ENCODE measurements around the gene PRR5L. TPM values are rescaled to one million over a fixed set of nuclear protein-coding genes. Genes with fewer than 3 reads are reported as not detected.
A peak's percentile ranks its signal among the peaks of the same experiment; 100 is the strongest.

Gene PRR5L
- total and polyA plus RNA-seq, 4 experiments from 2014 or later, result 10.1 to 62.7 (median 39.7) TPM

DNA sequence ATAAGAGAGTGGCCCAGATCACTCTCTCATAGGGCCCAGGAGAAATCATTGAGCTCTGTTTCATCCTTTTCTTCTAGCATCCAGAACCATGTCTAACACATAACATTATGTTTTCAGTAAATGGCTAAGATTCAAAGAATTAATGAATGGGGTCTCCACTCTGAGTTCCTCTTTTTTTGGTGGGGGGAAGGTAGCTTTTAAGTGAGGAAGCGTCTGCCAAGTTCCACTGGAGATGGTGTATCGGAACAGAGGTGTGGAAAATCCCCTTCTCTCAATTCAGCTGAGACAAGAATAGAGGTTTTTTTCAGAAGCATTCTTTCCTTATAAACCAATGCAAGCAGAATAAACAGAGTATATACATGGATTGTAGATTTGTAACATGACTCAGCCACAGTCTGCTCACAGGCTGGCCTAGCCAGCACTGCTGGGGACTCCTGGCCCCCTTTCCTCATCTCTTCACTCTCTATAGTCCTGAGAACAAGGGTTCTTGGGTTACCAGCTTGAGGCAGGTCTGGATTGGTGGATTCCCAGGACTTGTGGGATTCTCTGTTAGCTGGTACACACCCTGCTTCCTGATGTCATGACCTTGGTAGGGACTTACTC, 116.8 kb downstream of the PRR5L start:
- no peak overlapping the region for H3K27ac ChIP-seq (ENCODE audit: low read depth, low read length)
- peaks cover 52 to 79% (median 62%) of the 10 kb centered on the region in 4 donors for H3K4me1 Mint-ChIP-seq
- ChIA-PET CTCF (ENCODE audit: partially characterized antibody) (interaction anchor here (0.5 to 6.1 kb wide), 6 partner anchors 28 to 334 kb away, joined by 3 to 39 read pairs (median 4); no protein-coding TSS in a partner anchor), POLR2A (ENCODE audit: partially characterized antibody) (interaction anchor here (0.8 to 4.6 kb wide), 6 partner anchors 9 to 60 kb away, joined by 3 to 49 read pairs (median 16); no protein-coding TSS in a partner anchor)
- no peaks in the 10 kb centered on the region for H3K27me3 ChIP-seq (ENCODE audit: insufficient read depth, low read length)
- no peak overlapping the region for H3K4me3 ChIP-seq (ENCODE audit: low read length in 2 of 2)
- no peak for DNase-seq
- H3K27ac Mint-ChIP-seq, result peak overlapping the region; percentile 3 to 84 (median 80)
- intact Hi-C loops (cut with micrococcal nuclease), result no loop called here
- H3K9me3 ChIP-seq (ENCODE audit: control insufficient read depth in 1 of 2, low read length in 2 of 2), result no peaks in the 10 kb centered on the region
- H3K27me3 Mint-ChIP-seq, result no peaks in the 10 kb centered on the region
- H3K9me3 Mint-ChIP-seq, result peaks cover 0 to 3% (median 0%) of the 10 kb centered on the region in 8 donors
- peaks cover 15 to 49% of the 10 kb centered on the region in 2 donors for H3K36me3 Mint-ChIP-seq
- H3K4me1 ChIP-seq (ENCODE audit: insufficient read depth, low read length), result peaks cover 72% of the 10 kb centered on the region
- H3K36me3 ChIP-seq (ENCODE audit: insufficient read depth, low read length), result no peaks in the 10 kb centered on the region
- H3K4me3 Mint-ChIP-seq, result peak overlapping the region in 2 of 8 donors; percentile 22 to 52

DNA sequence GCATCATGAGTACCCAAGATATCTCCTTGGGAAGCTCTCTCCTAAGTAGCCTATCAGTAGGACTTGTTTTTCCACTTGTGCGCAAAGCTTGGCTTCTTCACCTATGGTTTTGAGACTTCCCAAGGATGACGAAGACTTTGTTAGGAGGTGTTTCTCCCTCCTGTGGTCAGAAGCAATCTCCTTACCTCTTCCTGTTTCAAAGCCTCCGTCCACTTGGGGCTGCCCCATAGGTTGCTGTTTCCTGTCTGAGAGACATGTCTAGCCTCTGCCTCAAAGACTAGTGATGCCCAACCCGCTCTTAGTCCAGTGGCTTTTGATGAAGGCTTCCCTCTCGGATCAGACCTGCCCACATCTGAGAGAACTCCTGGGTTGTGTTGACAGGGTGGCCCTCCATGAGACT, 121.1 kb downstream of the PRR5L start:
- Histone ChIP-seq H3K27ac (ENCODE audit: low read depth, low read length) (peak overlapping the region; percentile 11), H3K4me3 (ENCODE audit: low read length in 2 of 2) (no peak overlapping the region), H3K27me3 (ENCODE audit: insufficient read depth, low read length) (no peaks in the 10 kb centered on the region), H3K9me3 (ENCODE audit: control insufficient read depth in 1 of 2, low read length in 2 of 2) (no peaks in the 10 kb centered on the region), H3K4me1 (ENCODE audit: insufficient read depth, low read length) (peaks cover 65% of the 10 kb centered on the region), H3K36me3 (ENCODE audit: insufficient read depth, low read length) (no peaks in the 10 kb centered on the region)
- Mint-ChIP-seq H3K27ac (peak overlapping the region in 5 of 7 donors; percentile 23 to 90 (median 70)), H3K4me1 (peaks cover 35 to 74% (median 55%) of the 10 kb centered on the region in 4 donors), H3K4me3 (peak overlapping the region in 1 of 8 donors; percentile 60), H3K9me3 (peaks cover 0 to 3% (median 0%) of the 10 kb centered on the region in 8 donors), H3K36me3 (peaks cover 24 to 47% of the 10 kb centered on the region in 2 donors), H3K27me3 (no peaks in the 10 kb centered on the region)
- intact Hi-C loops (cut with micrococcal nuclease), result no loop called here
- ChIA-PET POLR2A (ENCODE audit: partially characterized antibody) (no interaction called here), CTCF (ENCODE audit: partially characterized antibody) (no interaction called here)
- no peak for DNase-seq

DNA sequence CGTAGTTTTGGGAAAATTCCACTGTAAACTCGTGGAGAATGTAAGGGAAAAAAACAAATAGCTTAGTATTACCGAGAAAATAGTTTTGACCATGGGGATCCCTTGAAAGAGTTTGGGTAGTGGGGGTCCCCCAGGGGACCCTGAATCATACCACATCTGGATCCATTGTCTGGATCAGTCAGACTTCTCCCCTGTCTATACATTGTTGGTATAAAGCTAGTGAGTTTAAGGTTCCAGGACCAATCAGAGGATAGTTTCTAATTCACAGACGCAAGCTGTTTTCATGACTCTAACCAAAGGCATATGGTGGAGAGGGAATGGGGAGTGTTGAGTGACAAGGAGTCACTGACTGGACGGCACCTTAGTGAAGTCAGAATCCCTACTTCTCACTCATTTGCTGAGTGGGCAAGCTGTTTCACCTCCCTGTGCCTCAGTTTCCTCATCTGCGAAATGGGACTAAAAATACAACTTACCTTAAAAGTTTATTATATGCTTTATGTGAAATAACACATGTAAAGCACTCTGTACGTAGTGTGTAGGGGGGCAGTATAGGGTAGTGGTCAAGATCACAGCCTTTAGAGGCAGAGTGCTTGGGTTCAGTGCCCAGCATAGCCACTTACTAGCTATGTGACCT, 123.8 kb downstream of the PRR5L start:
- H3K27ac ChIP-seq (ENCODE audit: low read depth, low read length), result no peak overlapping the region
- H3K4me3 ChIP-seq (ENCODE audit: low read length in 2 of 2), result no peak overlapping the region
- no peaks in the 10 kb centered on the region for H3K27me3 ChIP-seq (ENCODE audit: insufficient read depth, low read length)
- H3K9me3 ChIP-seq (ENCODE audit: control insufficient read depth in 1 of 2, low read length in 2 of 2), result no peaks in the 10 kb centered on the region
- intact Hi-C loops (cut with micrococcal nuclease), result loop anchor here (5.0 kb wide), 3 partner anchors 43 to 133 kb away; partner anchors contain the start of gene COMMD9
- Mint-ChIP-seq H3K27me3 (no peaks in the 10 kb centered on the region), H3K36me3 (peaks cover 33 to 51% of the 10 kb centered on the region in 2 donors), H3K9me3 (peaks cover 0 to 3% (median 0%) of the 10 kb centered on the region in 8 donors), H3K4me3 (peak overlapping the region in 4 of 8 donors; percentile 63 to 86 (median 68)), H3K4me1 (peaks cover 36 to 85% (median 59%) of the 10 kb centered on the region in 4 donors), H3K27ac (peak overlapping the region in 6 of 7 donors; percentile 52 to 93 (median 78))
- H3K36me3 ChIP-seq (ENCODE audit: insufficient read depth, low read length), result no peaks in the 10 kb centered on the region
- peaks cover 66% of the 10 kb centered on the region for H3K4me1 ChIP-seq (ENCODE audit: insufficient read depth, low read length)
- POLR2A ChIA-PET (ENCODE audit: partially characterized antibody), result interaction anchor here (0.6 to 6.1 kb wide), 13 partner anchors 9 to 109 kb away, joined by 3 to 87 read pairs (median 6); no protein-coding TSS in a partner anchor
- DNase-seq, result no peak
- CTCF ChIA-PET (ENCODE audit: partially characterized antibody), result interaction anchor here (0.7 to 2.9 kb wide), 12 partner anchors 9 to 113 kb away, joined by 3 to 13 read pairs (median 4); no protein-coding TSS in a partner anchor

DNA sequence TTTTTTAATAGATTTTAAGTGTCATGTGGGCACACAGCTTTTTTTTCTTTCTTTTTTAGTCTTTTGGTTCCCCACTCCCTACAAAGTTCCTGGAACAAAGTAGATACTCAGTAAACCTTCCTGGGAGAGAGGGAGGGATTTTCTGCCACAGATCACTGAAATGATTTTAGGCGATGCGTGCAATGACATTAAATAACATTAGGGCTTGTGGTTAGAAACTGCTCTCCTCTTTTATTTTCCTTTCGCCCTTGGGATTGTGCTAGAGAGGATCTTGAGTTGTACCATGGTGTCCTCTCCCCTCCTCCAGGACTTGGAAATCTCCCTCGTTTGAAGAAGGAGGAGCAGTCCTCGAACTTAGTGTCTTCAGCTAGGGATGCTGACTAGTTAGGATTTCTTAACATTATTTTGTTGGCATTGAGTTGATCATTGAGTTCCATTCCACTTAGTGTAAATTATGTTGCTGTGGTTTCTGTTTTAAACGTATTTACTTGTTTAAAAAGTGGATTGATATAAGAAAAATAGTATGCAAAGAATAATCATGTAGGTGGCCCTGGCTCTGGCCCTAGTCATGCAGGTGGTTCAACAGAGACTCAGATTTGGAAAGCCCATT, 125.6 kb downstream of the PRR5L start:
- Histone ChIP-seq H3K4me1 (ENCODE audit: insufficient read depth, low read length) (peaks cover 69% of the 10 kb centered on the region), H3K9me3 (ENCODE audit: control insufficient read depth in 1 of 2, low read length in 2 of 2) (no peaks in the 10 kb centered on the region), H3K27ac (ENCODE audit: low read depth, low read length) (no peak overlapping the region), H3K27me3 (ENCODE audit: insufficient read depth, low read length) (no peaks in the 10 kb centered on the region), H3K4me3 (ENCODE audit: low read length in 2 of 2) (no peak overlapping the region), H3K36me3 (ENCODE audit: insufficient read depth, low read length) (no peaks in the 10 kb centered on the region)
- intact Hi-C loops (cut with micrococcal nuclease), result loop anchor here (5.0 kb wide), 3 partner anchors 44 to 134 kb away; partner anchors contain the start of gene COMMD9
- ChIA-PET CTCF (ENCODE audit: partially characterized antibody) (interaction anchor here (0.7 to 3.4 kb wide), 7 partner anchors 11 to 71 kb away, joined by 3 to 21 read pairs (median 4); no protein-coding TSS in a partner anchor), POLR2A (ENCODE audit: partially characterized antibody) (interaction anchor here (0.6 to 6.1 kb wide), 7 partner anchors 10 to 69 kb away, joined by 3 to 87 read pairs (median 10); no protein-coding TSS in a partner anchor)
- peaks cover 34 to 81% (median 62%) of the 10 kb centered on the region in 4 donors for H3K4me1 Mint-ChIP-seq
- H3K27ac Mint-ChIP-seq, result peak overlapping the region; percentile 77 to 93 (median 85)
- H3K27me3 Mint-ChIP-seq, result no peaks in the 10 kb centered on the region
- peak overlapping the region in 7 of 8 donors; percentile 60 to 86 (median 68) for H3K4me3 Mint-ChIP-seq
- H3K36me3 Mint-ChIP-seq, result peaks cover 37 to 52% of the 10 kb centered on the region in 2 donors
- DNase-seq, result no peak
- H3K9me3 Mint-ChIP-seq, result no peaks in the 10 kb centered on the region

DNA sequence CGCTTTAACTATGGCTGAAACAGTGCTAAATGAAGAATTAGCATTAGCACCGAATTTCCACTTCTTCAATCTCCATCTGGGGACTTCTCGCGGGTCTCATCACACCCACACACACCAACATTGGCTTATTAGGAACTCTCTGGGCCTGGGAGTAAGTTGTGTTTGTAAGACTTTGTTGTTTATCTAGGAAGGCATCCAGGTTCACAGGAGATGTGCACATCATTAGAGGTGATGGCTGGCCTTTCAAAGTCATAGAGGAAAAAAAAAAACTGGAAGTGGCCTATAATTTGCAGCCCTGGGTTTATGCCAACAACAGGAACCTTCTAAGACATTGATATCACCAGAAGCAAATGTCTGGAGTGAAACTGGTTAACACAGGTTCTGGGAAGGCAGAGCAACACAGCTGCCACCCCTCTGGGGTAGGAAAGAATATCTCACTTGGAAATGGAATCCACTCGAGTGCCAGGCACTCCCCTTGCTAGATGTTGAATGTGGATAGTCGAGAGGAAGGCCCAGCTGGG, 129.5 kb downstream of the PRR5L start:
- Histone ChIP-seq H3K9me3 (ENCODE audit: control insufficient read depth in 1 of 2, low read length in 2 of 2) (no peaks in the 10 kb centered on the region), H3K4me3 (ENCODE audit: low read length in 2 of 2) (no peak overlapping the region), H3K4me1 (ENCODE audit: insufficient read depth, low read length) (peaks cover 42% of the 10 kb centered on the region), H3K27me3 (ENCODE audit: insufficient read depth, low read length) (no peaks in the 10 kb centered on the region), H3K27ac (ENCODE audit: low read depth, low read length) (no peak overlapping the region), H3K36me3 (ENCODE audit: insufficient read depth, low read length) (no peaks in the 10 kb centered on the region)
- peaks cover 25 to 60% (median 40%) of the 10 kb centered on the region in 4 donors for H3K4me1 Mint-ChIP-seq
- peak overlapping the region in 4 of 7 donors; percentile 65 to 83 (median 70) for H3K27ac Mint-ChIP-seq
- CTCF ChIA-PET (ENCODE audit: partially characterized antibody), result interaction anchor here (1.5 kb wide), 1 partner anchor 49 kb away, joined by 4 read pairs; no protein-coding TSS in a partner anchor
- no peak overlapping the region for H3K4me3 Mint-ChIP-seq
- no peaks in the 10 kb centered on the region for H3K27me3 Mint-ChIP-seq
- H3K36me3 Mint-ChIP-seq, result peaks cover 25 to 34% of the 10 kb centered on the region in 2 donors
- POLR2A ChIA-PET (ENCODE audit: partially characterized antibody), result no interaction called here
- H3K9me3 Mint-ChIP-seq, result no peaks in the 10 kb centered on the region
- no peak for DNase-seq
- intact Hi-C loops (cut with micrococcal nuclease), result no loop called here

DNA sequence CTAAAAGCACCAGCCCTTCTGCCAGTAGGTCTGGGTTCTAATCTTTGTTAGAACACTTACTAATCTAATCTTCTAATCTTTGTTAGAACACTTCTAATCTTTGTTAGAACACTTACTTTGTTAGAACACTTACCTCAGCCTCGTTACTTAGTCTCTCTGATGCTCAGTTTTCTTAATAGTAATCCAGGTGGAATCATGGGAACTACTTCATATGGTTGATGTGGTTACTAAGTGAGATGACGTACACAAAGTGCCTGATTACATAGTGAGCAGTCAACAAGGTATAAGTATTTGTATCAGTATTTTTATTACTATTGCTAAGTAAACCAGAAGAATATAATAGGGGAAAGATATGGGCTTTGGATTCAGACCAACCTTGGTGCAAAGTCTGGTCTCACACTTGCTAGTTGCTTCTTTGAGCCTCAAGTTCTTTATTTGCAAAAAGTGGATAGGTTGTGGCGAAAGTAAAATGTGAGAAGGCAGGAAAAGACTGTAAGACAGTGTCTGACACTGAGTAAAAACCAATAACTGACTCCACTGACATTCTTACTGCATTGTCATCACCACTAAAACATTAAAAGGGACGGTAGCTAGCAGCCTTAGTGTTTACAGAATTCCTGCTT, 130.2 kb downstream of the PRR5L start:
- Histone ChIP-seq H3K9me3 (ENCODE audit: control insufficient read depth in 1 of 2, low read length in 2 of 2) (no peaks in the 10 kb centered on the region), H3K36me3 (ENCODE audit: insufficient read depth, low read length) (no peaks in the 10 kb centered on the region), H3K4me3 (ENCODE audit: low read length in 2 of 2) (no peak overlapping the region), H3K27me3 (ENCODE audit: insufficient read depth, low read length) (no peaks in the 10 kb centered on the region), H3K27ac (ENCODE audit: low read depth, low read length) (no peak overlapping the region), H3K4me1 (ENCODE audit: insufficient read depth, low read length) (peaks cover 35% of the 10 kb centered on the region)
- ChIA-PET CTCF (ENCODE audit: partially characterized antibody) (interaction anchor here (1.4 kb wide), 1 partner anchor 74 kb away, joined by 3 read pairs; no protein-coding TSS in a partner anchor), POLR2A (ENCODE audit: partially characterized antibody) (no interaction called here)
- Mint-ChIP-seq H3K36me3 (peaks cover 25 to 37% of the 10 kb centered on the region in 2 donors), H3K4me3 (no peak overlapping the region), H3K4me1 (peaks cover 21 to 58% (median 37%) of the 10 kb centered on the region in 4 donors), H3K27me3 (no peaks in the 10 kb centered on the region), H3K27ac (peak overlapping the region in 4 of 7 donors; percentile 19 to 83 (median 68)), H3K9me3 (no peaks in the 10 kb centered on the region)
- DNase-seq, result no peak
- intact Hi-C loops (cut with micrococcal nuclease), result no loop called here

Data from CD4-positive, alpha-beta memory T cell (primary cell).